ENCODE data around the gene RPL41. TPM values are rescaled to one million over a fixed set of nuclear protein-coding genes. Genes with fewer than 3 reads are reported as not detected.
A peak's percentile ranks its signal among the peaks of the same experiment; 100 is the strongest.

RPL41 gene
- total and polyA plus RNA-seq, 9 of the 15 experiments (the other 6 are each of a cell fraction or from before 2014, with no cell fraction given): 3,403 to 11,276 (median 5,604) TPM

DNA sequence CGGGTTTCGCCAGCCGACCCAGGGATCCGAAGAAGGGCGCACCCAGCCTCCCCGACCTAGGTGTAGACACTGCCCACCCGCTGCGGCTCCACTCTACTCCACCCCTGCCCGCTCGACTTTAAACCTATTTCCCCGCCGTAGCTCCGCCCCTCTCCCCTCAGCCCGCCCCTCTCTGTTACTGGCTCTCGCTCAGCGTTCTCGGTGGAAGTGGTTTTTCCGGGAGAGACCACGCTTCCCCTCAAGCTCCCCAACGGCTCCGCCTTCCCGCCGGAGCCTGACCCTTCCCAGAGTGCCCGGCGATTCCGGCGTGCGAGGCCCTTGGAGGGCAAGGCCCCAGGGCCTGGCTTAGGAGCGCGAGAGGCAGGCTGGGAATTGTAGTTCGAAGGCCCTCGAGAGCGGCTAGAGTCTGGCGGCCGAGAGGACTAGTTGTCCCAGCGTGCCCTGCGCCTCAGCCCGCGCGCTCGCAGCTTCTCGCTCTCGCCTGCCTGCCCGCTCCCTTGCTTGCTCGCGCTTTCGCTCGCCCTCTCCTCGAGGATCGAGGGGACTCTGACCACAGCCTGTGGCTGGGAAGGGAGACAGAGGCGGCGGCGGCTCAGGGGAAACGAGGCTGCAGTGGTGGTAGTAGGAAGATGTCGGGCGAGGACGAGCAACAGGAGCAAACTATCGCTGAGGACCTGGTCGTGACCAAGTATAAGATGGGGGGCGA lies 12.2 kb upstream of the RPL41 start, which contains the start of gene PA2G4 (continued):
- TF ChIP-seq, protein P1, sequence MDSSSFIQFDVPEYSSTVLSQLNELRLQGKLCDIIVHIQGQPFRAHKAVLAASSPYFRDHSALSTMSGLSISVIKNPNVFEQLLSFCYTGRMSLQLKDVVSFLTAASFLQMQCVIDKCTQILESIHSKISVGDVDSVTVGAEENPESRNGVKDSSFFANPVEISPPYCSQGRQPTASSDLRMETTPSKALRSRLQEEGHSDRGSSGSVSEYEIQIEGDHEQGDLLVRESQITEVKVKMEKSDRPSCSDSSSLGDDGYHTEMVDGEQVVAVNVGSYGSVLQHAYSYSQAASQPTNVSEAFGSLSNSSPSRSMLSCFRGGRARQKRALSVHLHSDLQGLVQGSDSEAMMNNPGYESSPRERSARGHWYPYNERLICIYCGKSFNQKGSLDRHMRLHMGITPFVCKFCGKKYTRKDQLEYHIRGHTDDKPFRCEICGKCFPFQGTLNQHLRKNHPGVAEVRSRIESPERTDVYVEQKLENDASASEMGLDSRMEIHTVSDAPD (CRISPR knock-in tag; IDR thresholded peaks at IDR 0.05): no peak
- TF ChIP-seq GABPA (tag; conservative IDR thresholded peaks at IDR 0.05; ENCODE audit: low read depth) (peak; percentile 78), PTRF (tag; IDR thresholded peaks at IDR 0.05) (no peak), ZNF431 (CRISPR knock-in tag; IDR thresholded peaks at IDR 0.05) (no peak), BCOR (IDR thresholded peaks at IDR 0.05) (peak; percentile 31; the same call in 1 of the 2 replicates), DNMT1 (IDR thresholded peaks at IDR 0.05) (no peak), HDAC3 (IDR thresholded peaks at IDR 0.05; ENCODE audit: borderline replicate concordance, partially characterized antibody) (no peak), CBFA2T3 (IDR thresholded peaks at IDR 0.05) (no peak), KDM4B (IDR thresholded peaks at IDR 0.05; ENCODE audit: borderline replicate concordance in 2 of 2, low read depth in 1 of 2) (0 out of 4 replicates have a peak, but pooled peaks of 1 of the 2 experiments have one; percentile 75), SMAD1 (IDR thresholded peaks at IDR 0.05; ENCODE audit: low read depth, low read length, partially characterized antibody) (peak; percentile 7), NR2C1 (IDR thresholded peaks at IDR 0.05) (peak; percentile 93), NR2C1 (tag; IDR thresholded peaks at IDR 0.05) (peak; percentile 96), NR4A1 (CRISPR knock-in tag; IDR thresholded peaks at IDR 0.05) (no peak), NR4A1 (tag; IDR thresholded peaks at IDR 0.05) (no peak), PREB (CRISPR knock-in tag; IDR thresholded peaks at IDR 0.05) (0 out of 2 replicates have a peak, but pooled peaks have one; percentile 38), HDAC6 (IDR thresholded peaks at IDR 0.05; ENCODE audit: low read depth, low read length) (no peak), TBP (optimal IDR thresholded peaks at IDR 0.05; ENCODE audit: low read depth, low read length) (peak; percentile 94), DPF2 (IDR thresholded peaks at IDR 0.05) (no peak; the same call in 1 of the 2 replicates), FUS (optimal IDR thresholded peaks at IDR 0.05; ENCODE audit: low read depth, low read length) (no peak), ZNF696 (CRISPR knock-in tag; conservative IDR thresholded peaks at IDR 0.05) (no peak), ZMIZ1 (IDR thresholded peaks at IDR 0.05; ENCODE audit: low read depth in 2 of 2, low read length in 2 of 2) (peak in 1 of 2 experiments; percentile 23; a peak in 1 of 4 replicates)
- TF ChIP-seq, protein P2, sequence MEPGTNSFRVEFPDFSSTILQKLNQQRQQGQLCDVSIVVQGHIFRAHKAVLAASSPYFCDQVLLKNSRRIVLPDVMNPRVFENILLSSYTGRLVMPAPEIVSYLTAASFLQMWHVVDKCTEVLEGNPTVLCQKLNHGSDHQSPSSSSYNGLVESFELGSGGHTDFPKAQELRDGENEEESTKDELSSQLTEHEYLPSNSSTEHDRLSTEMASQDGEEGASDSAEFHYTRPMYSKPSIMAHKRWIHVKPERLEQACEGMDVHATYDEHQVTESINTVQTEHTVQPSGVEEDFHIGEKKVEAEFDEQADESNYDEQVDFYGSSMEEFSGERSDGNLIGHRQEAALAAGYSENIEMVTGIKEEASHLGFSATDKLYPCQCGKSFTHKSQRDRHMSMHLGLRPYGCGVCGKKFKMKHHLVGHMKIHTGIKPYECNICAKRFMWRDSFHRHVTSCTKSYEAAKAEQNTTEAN (CRISPR knock-in tag; IDR thresholded peaks at IDR 0.05): no peak

Measured in K562 (cell line).